IPS-NIHi7 (cell line): ENCODE results near the gene ACAA1.
"Not testable (repeated sequence)": the region's sequence is repeated elsewhere in the genome, so short reads cannot be mapped to it uniquely, and the experiment has no call there.

ENCODE experiments used
- DNase-seq: peaks from one replicate; pipeline ENCODE4 v3.0.0; 2012; ENCODE audit warnings: mixed read lengths; ENCODE audit errors: extremely low spot score

Gene ACAA1

GRCh38 chr3:38107911-38108648 lies 28.8 kb downstream of the ACAA1 start:
- no peak for DNase-seq

GRCh38 chr3:38105525-38105924 lies 31.4 kb downstream of the ACAA1 start:
- no peak for DNase-seq

- no peak for DNase-seq
Observed at GRCh38 chr3:38102444-38102814, 34.5 kb downstream of the ACAA1 start.

GRCh38 chr3:38101811-38102443 lies 35.0 kb downstream of the ACAA1 start:
- peak; percentile 60 for DNase-seq

- no peak for DNase-seq
Observed at GRCh38 chr3:38100498-38100897, 36.4 kb downstream of the ACAA1 start.

- peak; percentile 74 for DNase-seq
Observed at GRCh38 chr3:38099518-38099917, 37.4 kb downstream of the ACAA1 start.

- no peak for DNase-seq
Observed at GRCh38 chr3:38098376-38098723, 38.6 kb downstream of the ACAA1 start.

- no peak for DNase-seq
Observed at GRCh38 chr3:38097446-38098375, 39.2 kb downstream of the ACAA1 start.

- DNase-seq: no peak
Observed at GRCh38 chr3:38095669-38096483, 41.1 kb downstream of the ACAA1 start.

GRCh38 chr3:38094999-38095398 lies 41.9 kb downstream of the ACAA1 start:
- no peak for DNase-seq

GRCh38 chr3:38090453-38090852 lies 46.5 kb downstream of the ACAA1 start:
- DNase-seq: no peak

- DNase-seq: no peak
Observed at GRCh38 chr3:38089163-38089562, 47.8 kb downstream of the ACAA1 start.

- DNase-seq: peak; percentile 8
Observed at GRCh38 chr3:38088126-38089078, 48.5 kb downstream of the ACAA1 start.

GRCh38 chr3:38087278-38087677 lies 49.6 kb downstream of the ACAA1 start:
- not testable (repeated sequence) for DNase-seq

GRCh38 chr3:38086496-38086895 lies 50.4 kb downstream of the ACAA1 start:
- DNase-seq: no peak

GRCh38 chr3:38085943-38086324 lies 51.0 kb downstream of the ACAA1 start:
- DNase-seq: peak; percentile 7

GRCh38 chr3:38085311-38085942 lies 51.5 kb downstream of the ACAA1 start:
- peak; percentile 10 for DNase-seq

- DNase-seq: peak; percentile 35
Observed at GRCh38 chr3:38084334-38085310, 52.3 kb downstream of the ACAA1 start.

- no peak for DNase-seq
Observed at GRCh38 chr3:38083871-38084333, 53.0 kb downstream of the ACAA1 start.
